SH-SY5Y (cell line): ENCODE results near the gene HBP1.
A peak's percentile ranks its signal among the peaks of the same experiment; 100 is the strongest.

Experiments
- GATA2 ChIP-seq: IDR thresholded peaks from 2 replicates; pipeline ENCODE4 v1.6.1; 2011; ENCODE audit warnings: mild to moderate bottlenecking, low read depth, low read length
- GATA3 ChIP-seq: IDR thresholded peaks from 2 replicates; pipeline ENCODE4 v1.6.1; 2011; ENCODE audit warnings: low read depth, mild to moderate bottlenecking, low read length, moderate library complexity

The HBP1 gene

DNA sequence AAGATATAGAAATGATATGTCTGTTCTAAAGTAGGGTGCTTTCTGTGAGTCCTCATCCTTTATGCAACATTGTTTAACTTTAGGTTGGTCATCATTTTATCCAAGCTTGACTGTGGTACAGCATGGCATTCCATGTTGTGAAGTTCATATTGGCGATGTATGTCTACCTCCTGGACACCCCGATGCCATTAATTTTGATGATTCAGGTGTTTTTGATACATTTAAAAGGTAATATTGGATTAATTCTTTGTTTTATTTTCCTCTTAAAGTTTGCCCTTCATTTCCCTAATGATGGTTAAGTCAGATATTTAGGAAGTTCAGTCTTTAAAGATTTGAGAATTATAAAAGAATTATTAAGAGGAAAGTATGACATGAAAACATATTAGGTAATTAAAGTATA lies 21.3 kb downstream of the HBP1 start:
- no peak for TF ChIP-seq GATA3
- no peak for TF ChIP-seq GATA2

DNA sequence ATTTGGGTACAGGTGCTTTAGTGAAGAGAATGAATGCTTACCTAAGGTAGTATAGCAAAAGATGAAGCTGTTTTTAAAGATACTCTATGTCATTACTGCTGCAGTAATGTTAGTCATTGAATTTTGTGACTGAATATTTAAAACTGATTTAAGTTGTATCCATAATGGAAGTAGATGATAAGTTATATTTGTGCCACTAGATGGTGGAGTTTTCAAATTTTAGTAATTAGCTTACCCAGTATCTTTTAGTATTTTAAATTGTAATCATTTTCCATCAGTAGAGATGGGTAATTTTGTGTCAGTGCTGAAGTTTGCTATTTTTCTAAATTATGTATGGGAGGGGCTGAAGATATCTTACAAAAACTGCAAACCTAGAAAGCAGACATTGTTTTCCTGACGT lies 25.2 kb downstream of the HBP1 start:
- TF ChIP-seq GATA3 (no peak), GATA2 (no peak)

DNA sequence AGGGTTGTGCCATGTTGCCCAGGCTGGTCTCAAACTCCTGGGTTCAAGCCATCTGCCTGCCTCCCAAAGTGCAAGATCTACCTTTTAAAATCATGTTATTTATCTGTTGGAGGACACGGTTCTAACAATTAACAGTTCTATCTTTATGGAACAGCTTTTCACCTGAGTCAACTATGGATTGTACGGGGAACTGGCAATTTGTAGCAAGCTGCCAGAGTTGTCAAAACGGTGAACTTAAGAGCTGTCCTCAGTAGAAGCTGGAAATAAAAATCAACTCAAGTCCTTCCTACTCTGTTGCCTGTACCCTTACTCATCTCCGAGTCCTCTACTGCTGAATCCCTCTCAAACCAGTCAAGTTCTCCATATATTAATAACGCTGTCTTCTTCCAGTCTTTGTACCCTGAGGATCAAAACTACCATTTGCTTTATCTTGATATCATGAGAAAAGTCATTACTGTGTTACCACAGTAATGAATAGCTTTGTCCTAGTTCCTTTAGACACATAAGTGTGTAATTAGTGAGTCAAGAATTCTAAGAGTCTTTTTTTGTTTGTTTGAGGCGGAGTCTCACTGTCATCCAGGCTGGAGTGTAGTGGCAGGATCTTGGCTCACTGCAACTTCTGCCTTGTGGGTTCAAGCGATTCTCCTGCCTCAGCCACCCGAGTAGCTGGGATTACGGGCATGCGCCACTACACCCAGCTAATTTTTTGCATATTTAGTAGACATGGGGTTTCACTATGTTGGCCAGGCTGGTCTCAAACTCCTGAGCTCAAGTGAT lies 28.2 kb downstream of the HBP1 start:
- no peak for TF ChIP-seq GATA3

- TF ChIP-seq GATA3 (no peak), GATA2 (no peak)
These were observed 33.1 kb downstream of the HBP1 start for GRCh38 chr7:107201795-107202450.

- no peak for TF ChIP-seq GATA3
- TF ChIP-seq GATA2, result no peak
These were observed 34.8 kb downstream of the HBP1 start for GRCh38 chr7:107203607-107204006.

- TF ChIP-seq GATA3, result no peak
- TF ChIP-seq GATA2, result no peak
These were observed 37.3 kb downstream of the HBP1 start for GRCh38 chr7:107206136-107206535.

- no peak for TF ChIP-seq GATA2
- no peak for TF ChIP-seq GATA3
These were observed 37.9 kb downstream of the HBP1 start for GRCh38 chr7:107206706-107207105.

DNA sequence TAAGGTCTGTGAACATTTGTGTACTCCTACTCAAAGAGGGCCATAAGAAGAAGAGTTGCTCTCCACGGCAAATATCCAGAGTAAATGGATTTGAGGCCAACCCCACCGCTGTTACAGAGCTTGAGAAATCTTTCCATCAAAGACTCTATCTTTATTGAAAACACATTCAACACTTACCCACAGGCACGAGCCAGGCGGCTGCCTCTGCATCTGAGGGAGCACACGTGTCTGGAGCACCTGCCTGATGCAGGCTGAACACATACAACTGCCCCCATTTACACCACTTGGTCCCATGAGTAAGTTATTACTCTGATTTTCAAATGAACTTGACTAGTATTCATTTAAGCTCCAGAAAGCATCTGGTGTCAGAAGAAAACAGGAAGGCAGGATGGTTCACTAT lies 38.7 kb downstream of the HBP1 start:
- TF ChIP-seq GATA3 (no peak), GATA2 (peak; percentile 49; the same call in 1 of the 2 replicates)

DNA sequence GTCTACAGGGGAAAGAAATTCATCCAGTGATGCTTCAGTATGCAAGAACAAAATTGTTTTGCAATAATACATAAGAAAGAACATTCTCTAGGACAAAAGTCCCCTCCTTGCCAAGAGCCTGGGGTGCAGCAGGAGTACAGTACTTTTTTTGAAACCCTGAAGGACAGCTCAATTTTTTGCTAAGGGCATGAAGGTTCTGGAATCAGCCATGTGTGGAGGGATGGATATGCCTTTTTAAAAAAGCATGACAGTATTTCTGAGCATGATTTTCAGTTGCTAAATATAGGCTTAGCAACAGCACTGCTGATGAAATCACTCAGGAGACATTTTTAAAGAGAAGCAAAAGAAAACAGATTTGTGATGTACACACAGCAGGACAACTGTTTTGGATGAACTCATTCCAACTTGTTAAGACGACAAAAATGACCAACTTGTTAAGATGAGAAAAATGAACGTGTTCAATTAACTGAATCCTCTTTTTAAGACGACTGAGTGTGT lies 39.3 kb downstream of the HBP1 start:
- TF ChIP-seq GATA2 (no peak), GATA3 (no peak)

DNA sequence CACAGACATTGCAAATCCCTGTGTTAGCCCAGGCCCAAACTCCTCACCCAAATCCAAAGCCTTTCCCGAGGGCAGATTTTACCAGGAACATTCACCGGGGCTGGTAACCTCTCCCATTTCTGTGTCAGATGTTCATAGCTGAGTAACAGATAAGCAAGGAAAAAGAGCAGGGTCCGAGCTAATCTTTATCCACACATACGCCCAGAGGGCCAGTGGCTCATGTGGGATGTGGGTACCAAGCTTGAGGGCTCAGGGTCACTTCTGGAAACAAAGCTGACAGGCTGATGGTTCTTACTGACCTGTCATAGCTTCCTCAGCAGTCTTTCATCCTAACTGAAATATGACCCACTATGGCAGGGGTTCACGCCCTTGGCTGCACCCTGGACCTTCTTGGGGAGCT lies 39.8 kb downstream of the HBP1 start:
- TF ChIP-seq GATA3, result no peak
- TF ChIP-seq GATA2, result 0 out of 2 replicates have a peak, but pooled peaks have one; percentile 5

DNA sequence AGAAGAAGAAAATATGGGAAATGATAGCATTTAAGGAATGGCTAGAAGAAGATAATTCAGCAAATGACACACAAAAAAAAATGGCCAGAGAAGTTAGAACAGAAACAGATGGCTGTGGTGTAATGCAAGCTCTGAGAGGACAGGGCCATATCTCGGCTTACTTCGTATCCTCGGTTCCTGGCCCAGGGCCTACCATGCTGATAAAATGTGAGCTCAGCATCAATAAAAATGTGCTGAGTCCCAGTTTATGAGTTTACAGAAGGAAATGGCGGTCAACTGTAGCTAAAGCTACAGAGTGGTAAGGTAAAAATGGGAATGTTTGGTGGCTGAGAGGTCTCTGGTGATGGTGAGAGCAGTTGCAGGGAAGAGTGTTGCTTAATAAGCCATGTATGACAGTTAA lies 40.8 kb downstream of the HBP1 start:
- no peak for TF ChIP-seq GATA3
- TF ChIP-seq GATA2, result no peak

- no peak for TF ChIP-seq GATA3
- TF ChIP-seq GATA2, result no peak
These were observed 41.6 kb downstream of the HBP1 start for GRCh38 chr7:107210400-107210799.

GRCh38 chr7:107212725-107213124 lies 43.9 kb downstream of the HBP1 start:
- no peak for TF ChIP-seq GATA2
- TF ChIP-seq GATA3, result no peak

GRCh38 chr7:107213193-107213788 lies 44.5 kb downstream of the HBP1 start:
- TF ChIP-seq GATA3 (no peak), GATA2 (no peak)

- TF ChIP-seq GATA2, result no peak
- TF ChIP-seq GATA3, result no peak
These were observed 45.1 kb downstream of the HBP1 start for GRCh38 chr7:107213945-107214344.
